Neural cell (in vitro differentiated cells): ENCODE data around the gene PRAC2. TPM values are rescaled to one million over a fixed set of nuclear protein-coding genes. Genes with fewer than 3 reads are reported as not detected.

Experiments used
- H2AFZ ChIP-seq: fragments of 200-600, 300-800 bp; sonication (generic), shearing (Covaris generic); 2 replicates; pipeline ENCODE4 v1.6.0; 2014; ENCODE audit warnings: low read depth, mild to moderate bottlenecking, antibody characterized with exemption, low read length, moderate library complexity
- H3F3A ChIP-seq: fragments of 200-600 bp; shearing (Covaris generic); 2 replicates; pipeline ENCODE4 v1.6.1; 2016; ENCODE audit warnings: mild to moderate bottlenecking, moderate library complexity, mixed read lengths, antibody characterized with exemption, low read length; ENCODE audit not compliant: insufficient read depth, poor library complexity, severe bottlenecking
- H3K27ac ChIP-seq: fragments of 200-600, 300-800 bp; sonication (generic), shearing (Covaris generic); 2 replicates; pipeline ENCODE4 v1.5.1; 2014; ENCODE audit warnings: mild to moderate bottlenecking, low read length, moderate library complexity
- H3K27me3 ChIP-seq: fragments of 300-800, 200-600 bp; sonication (generic), shearing (Covaris generic); 2 replicates; pipeline ENCODE4 v1.6.0; 2014; ENCODE audit warnings: mild to moderate bottlenecking, low read depth, low read length, moderate library complexity; ENCODE audit not compliant: insufficient read depth
- H3K36me3 ChIP-seq: fragments of 300-800, 200-600 bp; sonication (generic), shearing (Covaris generic); 2 replicates; pipeline ENCODE4 v1.5.1; 2014; ENCODE audit warnings: mild to moderate bottlenecking, antibody characterized with exemption, low read length, moderate library complexity; ENCODE audit not compliant: insufficient read depth
- H3K4me2 ChIP-seq: fragments of 300-800, 200-600 bp; sonication (generic), shearing (Covaris generic); 2 replicates; pipeline ENCODE4 v1.6.0; 2014; ENCODE audit warnings: mild to moderate bottlenecking, low read length
- H3K4me3 ChIP-seq: fragments of 300-800, 200-600 bp; sonication (generic), shearing (Covaris generic); 2 replicates; pipeline ENCODE4 v1.5.1; 2014; ENCODE audit warnings: mild to moderate bottlenecking, low read length, moderate library complexity
- H3K79me2 ChIP-seq: fragments of 200-600 bp; shearing (Covaris generic); replicated peaks from 2 replicates; pipeline ENCODE4 v1.6.0; 2014; ENCODE audit warnings: mild to moderate bottlenecking, low read length, moderate library complexity; ENCODE audit not compliant: insufficient read depth
- H3K9ac ChIP-seq: fragments of 300-800, 200-600 bp; sonication (generic), shearing (Covaris generic); 2 replicates; pipeline ENCODE4 v1.6.1; 2016; ENCODE audit warnings: mild to moderate bottlenecking, low read length, mixed read lengths
- H3K9me2 ChIP-seq: fragments of 200-600 bp; shearing (Covaris generic); 2 replicates; pipeline ENCODE4 v1.6.1; 2016; ENCODE audit warnings: mild to moderate bottlenecking, low read length, mixed read lengths; ENCODE audit not compliant: insufficient read depth
- H3K9me3 ChIP-seq: fragments of 200-600, 300-800 bp; sonication (generic), shearing (Covaris generic); 2 replicates; pipeline ENCODE4 v1.6.1; 2016; ENCODE audit warnings: mild to moderate bottlenecking, mixed run types, low read length, moderate library complexity, mixed read lengths
- H4K20me1 ChIP-seq: fragments of 200-600 bp; shearing (Covaris generic); 2 replicates; pipeline ENCODE4 v1.6.1; 2016; ENCODE audit warnings: mild to moderate bottlenecking, mixed run types; ENCODE audit not compliant: insufficient read depth
- CTCF ChIP-seq: fragments of 450-650 bp; IDR thresholded peaks from 2 replicates; pipeline ENCODE4 v1.5.1; 2014; ENCODE audit warnings: antibody characterized with exemption, mild to moderate bottlenecking, moderate library complexity; ENCODE audit not compliant: poor library complexity, severe bottlenecking
- EP300 ChIP-seq: fragments of 450-650 bp; conservative IDR thresholded peaks from 2 replicates; pipeline ENCODE4 v1.6.1; 2014; ENCODE audit warnings: antibody characterized with exemption, mild to moderate bottlenecking, moderate library complexity; ENCODE audit not compliant: poor library complexity, severe bottlenecking
- EZH2 ChIP-seq: fragments of 200-600, 300-800 bp; shearing (Covaris generic), sonication (generic); IDR thresholded peaks from 2 replicates; pipeline ENCODE4 v1.6.1; 2014; ENCODE audit warnings: antibody characterized with exemption, low read length, borderline replicate concordance, mild to moderate bottlenecking; ENCODE audit not compliant: insufficient read depth, poor library complexity, severe bottlenecking
- MXI1 ChIP-seq: fragments of 450-650 bp; conservative IDR thresholded peaks from 2 replicates; pipeline ENCODE4 v1.6.1; 2014; ENCODE audit warnings: antibody characterized with exemption, mild to moderate bottlenecking; ENCODE audit not compliant: poor library complexity, severe bottlenecking
- POLR2AphosphoS5 ChIP-seq: IDR thresholded peaks from 2 replicates; pipeline ENCODE4 v1.6.1; 2012
- RAD21 ChIP-seq: fragments of 450-650 bp; conservative IDR thresholded peaks from 2 replicates; pipeline ENCODE4 v1.6.1; 2014; ENCODE audit warnings: antibody characterized with exemption, mild to moderate bottlenecking, moderate library complexity
- REST ChIP-seq: IDR thresholded peaks from 2 replicates; pipeline ENCODE4 v1.6.1; 2012; ENCODE audit warnings: borderline replicate concordance
- SMC3 ChIP-seq: fragments of 450-650 bp; conservative IDR thresholded peaks from 2 replicates; pipeline ENCODE4 v1.6.1; 2014; ENCODE audit warnings: antibody characterized with exemption, mild to moderate bottlenecking, moderate library complexity; ENCODE audit not compliant: poor library complexity
- TAF1 ChIP-seq: IDR thresholded peaks from 2 replicates; pipeline ENCODE4 v1.6.1; 2012; ENCODE audit warnings: low read depth
- polyA plus RNA-seq: library from polyadenylated mRNA; depleted of rRNA; stranded (reverse); fragments of >200 nt; gene quantifications from 2 replicates; pipeline ENCODE4 v1.2.3, GENCODE V29; 2014

PRAC2 gene
- polyA plus RNA-seq, 1 donor from 2014 or later: not detected

GRCh38 chr17:48734333-48735061 lies 11.5 kb downstream of the PRAC2 start:
- Histone ChIP-seq H3K4me3 (no peak overlapping the region), H2AFZ (no peak overlapping the region), H3K4me2 (no peak overlapping the region), H4K20me1 (no peaks in the 10 kb centered on the region), H3K36me3 (no peaks in the 10 kb centered on the region), H3K27ac (no peak overlapping the region), H3K9me3 (peaks cover 4% of the 10 kb centered on the region), H3K27me3 (peaks cover 100% of the 10 kb centered on the region), H3K9me2 (no peaks in the 10 kb centered on the region), H3K79me2 (no peaks in the 10 kb centered on the region), H3K9ac (no peak overlapping the region), H3F3A (no peaks in the 10 kb centered on the region)
- TF ChIP-seq POLR2AphosphoS5: no peak
- no peak for TF ChIP-seq TAF1
- TF ChIP-seq EP300: no peak
- no peak for TF ChIP-seq CTCF
- TF ChIP-seq REST: no peak
- TF ChIP-seq SMC3: no peak
- TF ChIP-seq EZH2: no peak
- no peak for TF ChIP-seq MXI1
- no peak for TF ChIP-seq RAD21

GRCh38 chr17:48735062-48735351 lies 12.0 kb downstream of the PRAC2 start:
- no peaks in the 10 kb centered on the region for H3F3A ChIP-seq
- no peak overlapping the region for H3K9ac ChIP-seq
- no peak for TF ChIP-seq EZH2
- no peak for TF ChIP-seq SMC3
- TF ChIP-seq EP300: no peak
- H4K20me1 ChIP-seq: no peaks in the 10 kb centered on the region
- no peak overlapping the region for H3K27ac ChIP-seq
- H3K4me2 ChIP-seq: no peak overlapping the region
- H3K9me3 ChIP-seq: peaks cover 4% of the 10 kb centered on the region
- no peak overlapping the region for H3K4me3 ChIP-seq
- no peaks in the 10 kb centered on the region for H3K36me3 ChIP-seq
- H3K9me2 ChIP-seq: no peaks in the 10 kb centered on the region
- no peak overlapping the region for H2AFZ ChIP-seq
- H3K27me3 ChIP-seq: peaks cover 100% of the 10 kb centered on the region
- H3K79me2 ChIP-seq: no peaks in the 10 kb centered on the region
